ENCODE results near the gene FA2H.
"Not testable (repeated sequence)": the region's sequence is repeated elsewhere in the genome, so short reads cannot be mapped to it uniquely, and the experiment has no call there.

The FA2H gene

GRCh38 chr16:74811911-74812310, 37.3 kb upstream of the FA2H start:
- H3K23ac ChIP-seq (ENCODE audit: low read depth, low read length, poor library complexity), result no peak overlapping the region
- H2BK12ac ChIP-seq (ENCODE audit: low read length), result no peak overlapping the region
- H3K4me1 ChIP-seq (ENCODE audit: control insufficient read depth in 2 of 2, insufficient read depth in 1 of 2, low read depth in 1 of 2, low read length in 2 of 2), result peaks cover 0 to 4% of the 10 kb centered on the region in 2 donors
- H3K79me1 ChIP-seq (ENCODE audit: low read depth, low read length), result no peaks in the 10 kb centered on the region
- peaks cover 5 to 7% of the 10 kb centered on the region in 2 donors for H3K9me3 ChIP-seq (replicated peaks in 1 of 2; ENCODE audit: control insufficient read depth in 2 of 2, insufficient read depth in 1 of 2, low read depth in 1 of 2, low read length in 2 of 2)
- H4K8ac ChIP-seq (ENCODE audit: low read depth, low read length), result no peak overlapping the region
- H3K18ac ChIP-seq (ENCODE audit: low read length), result no peak overlapping the region
- no peak overlapping the region for H2BK15ac ChIP-seq (ENCODE audit: low read length)
- no CpG with 5 or more reads among the region's 2 CpGs for WGBS, 2 donors (ENCODE audit: extremely low coverage in 2 of 2, insufficient read length in 2 of 2, insufficient replicate concordance in 1 of 2)
- H4K91ac ChIP-seq (ENCODE audit: low read depth, low read length, poor library complexity), result no peak overlapping the region
- H3K4ac ChIP-seq (ENCODE audit: low read length), result no peak overlapping the region
- no peak overlapping the region for H3K4me2 ChIP-seq (ENCODE audit: insufficient read depth, low read length, poor library complexity, severe bottlenecking)
- H2AFZ ChIP-seq (ENCODE audit: low read length), result no peak overlapping the region
- no peak overlapping the region for H2AK5ac ChIP-seq (ENCODE audit: low read depth, low read length)
- DNase-seq (ENCODE audit: low spot score), result no peak
- H3K4me3 ChIP-seq (ENCODE audit: low read length in 2 of 2), result no peak overlapping the region
- H3K27me3 ChIP-seq (ENCODE audit: control insufficient read depth in 3 of 3, insufficient read depth in 3 of 3, low read depth in 1 of 3, low read length in 3 of 3), result peaks cover 0 to 7% (median 0%) of the 10 kb centered on the region in 3 experiments
- no peak overlapping the region for H2BK120ac ChIP-seq (ENCODE audit: low read depth, low read length)
- no peak overlapping the region for H3K27ac ChIP-seq (replicated peaks; ENCODE audit: low read length)
- H2BK5ac ChIP-seq (ENCODE audit: low read length), result no peak overlapping the region
- no peak overlapping the region for H3K14ac ChIP-seq (ENCODE audit: low read length)
- H3K9ac ChIP-seq (ENCODE audit: low read depth, low read length, poor library complexity), result no peak overlapping the region
- no peaks in the 10 kb centered on the region for H3K36me3 ChIP-seq (replicated peaks in 1 of 2; ENCODE audit: control insufficient read depth in 2 of 2, insufficient read depth in 2 of 2, low read length in 2 of 2)

- H3K4me2 ChIP-seq (ENCODE audit: insufficient read depth, low read length, poor library complexity, severe bottlenecking); H3K27me3 ChIP-seq (ENCODE audit: control insufficient read depth in 3 of 3, insufficient read depth in 3 of 3, low read depth in 1 of 3, low read length in 3 of 3); H2AFZ ChIP-seq (ENCODE audit: low read length); H3K4me1 ChIP-seq (ENCODE audit: control insufficient read depth in 2 of 2, insufficient read depth in 1 of 2, low read depth in 1 of 2, low read length in 2 of 2); H3K79me1 ChIP-seq (ENCODE audit: low read depth, low read length); H2BK5ac ChIP-seq (ENCODE audit: low read length); H3K23ac ChIP-seq (ENCODE audit: low read depth, low read length, poor library complexity); DNase-seq (ENCODE audit: low spot score); H3K9ac ChIP-seq (ENCODE audit: low read depth, low read length, poor library complexity); H3K4ac ChIP-seq (ENCODE audit: low read length); H2BK12ac ChIP-seq (ENCODE audit: low read length); H3K4me3 ChIP-seq (ENCODE audit: low read length in 2 of 2); H4K91ac ChIP-seq (ENCODE audit: low read depth, low read length, poor library complexity); H3K36me3 ChIP-seq (replicated peaks in 1 of 2; ENCODE audit: control insufficient read depth in 2 of 2, insufficient read depth in 2 of 2, low read length in 2 of 2); H3K18ac ChIP-seq (ENCODE audit: low read length); H2BK120ac ChIP-seq (ENCODE audit: low read depth, low read length); H4K8ac ChIP-seq (ENCODE audit: low read depth, low read length); H2AK5ac ChIP-seq (ENCODE audit: low read depth, low read length); H2BK15ac ChIP-seq (ENCODE audit: low read length); H3K27ac ChIP-seq (replicated peaks; ENCODE audit: low read length); H3K14ac ChIP-seq (ENCODE audit: low read length): not testable (repeated sequence)
- H3K9me3 ChIP-seq (replicated peaks in 1 of 2; ENCODE audit: control insufficient read depth in 2 of 2, insufficient read depth in 1 of 2, low read depth in 1 of 2, low read length in 2 of 2), result peaks cover 9 to 11% of the 10 kb centered on the region in 2 donors
- no CpG with 5 or more reads among the region's 1 CpG for WGBS, 2 donors (ENCODE audit: extremely low coverage in 2 of 2, insufficient read length in 2 of 2, insufficient replicate concordance in 1 of 2)
Observed at GRCh38 chr16:74811216-74811615, 36.6 kb upstream of the FA2H start.

- no peak overlapping the region for H2AFZ ChIP-seq (ENCODE audit: low read length)
- H3K4ac ChIP-seq (ENCODE audit: low read length), result no peak overlapping the region
- no peak overlapping the region for H3K27ac ChIP-seq (replicated peaks; ENCODE audit: low read length)
- no peaks in the 10 kb centered on the region for H3K79me1 ChIP-seq (ENCODE audit: low read depth, low read length)
- H3K9me3 ChIP-seq (replicated peaks in 1 of 2; ENCODE audit: control insufficient read depth in 2 of 2, insufficient read depth in 1 of 2, low read depth in 1 of 2, low read length in 2 of 2), result peaks cover 9 to 11% of the 10 kb centered on the region in 2 donors
- H3K4me1 ChIP-seq (ENCODE audit: control insufficient read depth in 2 of 2, insufficient read depth in 1 of 2, low read depth in 1 of 2, low read length in 2 of 2), result no peaks in the 10 kb centered on the region
- H3K9ac ChIP-seq (ENCODE audit: low read depth, low read length, poor library complexity), result no peak overlapping the region
- H2AK5ac ChIP-seq (ENCODE audit: low read depth, low read length), result peak overlapping the region; percentile 92
- H4K8ac ChIP-seq (ENCODE audit: low read depth, low read length), result no peak overlapping the region
- no peak overlapping the region for H2BK12ac ChIP-seq (ENCODE audit: low read length)
- no peak overlapping the region for H2BK15ac ChIP-seq (ENCODE audit: low read length)
- WGBS, 2 donors (ENCODE audit: extremely low coverage in 2 of 2, insufficient read length in 2 of 2, insufficient replicate concordance in 1 of 2), result no CpG with 5 or more reads among the region's 7 CpGs
- H2BK120ac ChIP-seq (ENCODE audit: low read depth, low read length), result no peak overlapping the region
- no peak for DNase-seq (ENCODE audit: low spot score)
- no peaks in the 10 kb centered on the region for H3K36me3 ChIP-seq (replicated peaks in 1 of 2; ENCODE audit: control insufficient read depth in 2 of 2, insufficient read depth in 2 of 2, low read length in 2 of 2)
- no peak overlapping the region for H3K14ac ChIP-seq (ENCODE audit: low read length)
- peak overlapping the region in 1 of 2 donors; percentile 56 for H3K4me3 ChIP-seq (ENCODE audit: low read length in 2 of 2)
- peaks cover 0 to 3% (median 0%) of the 10 kb centered on the region in 3 experiments for H3K27me3 ChIP-seq (ENCODE audit: control insufficient read depth in 3 of 3, insufficient read depth in 3 of 3, low read depth in 1 of 3, low read length in 3 of 3)
- H3K23ac ChIP-seq (ENCODE audit: low read depth, low read length, poor library complexity), result no peak overlapping the region
- H3K4me2 ChIP-seq (ENCODE audit: insufficient read depth, low read length, poor library complexity, severe bottlenecking), result no peak overlapping the region
- no peak overlapping the region for H4K91ac ChIP-seq (ENCODE audit: low read depth, low read length, poor library complexity)
- H2BK5ac ChIP-seq (ENCODE audit: low read length), result no peak overlapping the region
- no peak overlapping the region for H3K18ac ChIP-seq (ENCODE audit: low read length)
Observed at GRCh38 chr16:74807052-74807646, 32.5 kb upstream of the FA2H start.

- Histone ChIP-seq H2BK5ac (ENCODE audit: low read length) (no peak overlapping the region), H2AFZ (ENCODE audit: low read length) (no peak overlapping the region), H3K27ac (replicated peaks; ENCODE audit: low read length) (no peak overlapping the region), H2BK12ac (ENCODE audit: low read length) (no peak overlapping the region), H3K4ac (ENCODE audit: low read length) (no peak overlapping the region), H3K9me3 (replicated peaks in 1 of 2; ENCODE audit: control insufficient read depth in 2 of 2, insufficient read depth in 1 of 2, low read depth in 1 of 2, low read length in 2 of 2) (no peaks in the 10 kb centered on the region), H3K4me1 (ENCODE audit: control insufficient read depth in 2 of 2, insufficient read depth in 1 of 2, low read depth in 1 of 2, low read length in 2 of 2) (no peaks in the 10 kb centered on the region), H3K36me3 (replicated peaks in 1 of 2; ENCODE audit: control insufficient read depth in 2 of 2, insufficient read depth in 2 of 2, low read length in 2 of 2) (no peaks in the 10 kb centered on the region), H2AK5ac (ENCODE audit: low read depth, low read length) (no peak overlapping the region), H2BK15ac (ENCODE audit: low read length) (no peak overlapping the region), H4K8ac (ENCODE audit: low read depth, low read length) (no peak overlapping the region), H3K4me2 (ENCODE audit: insufficient read depth, low read length, poor library complexity, severe bottlenecking) (no peak overlapping the region), H3K79me1 (ENCODE audit: low read depth, low read length) (no peaks in the 10 kb centered on the region), H3K9ac (ENCODE audit: low read depth, low read length, poor library complexity) (no peak overlapping the region), H4K91ac (ENCODE audit: low read depth, low read length, poor library complexity) (no peak overlapping the region), H3K27me3 (ENCODE audit: control insufficient read depth in 3 of 3, insufficient read depth in 3 of 3, low read depth in 1 of 3, low read length in 3 of 3) (peaks cover 0 to 4% (median 0%) of the 10 kb centered on the region in 3 experiments), H3K14ac (ENCODE audit: low read length) (no peak overlapping the region), H3K23ac (ENCODE audit: low read depth, low read length, poor library complexity) (no peak overlapping the region), H3K18ac (ENCODE audit: low read length) (no peak overlapping the region), H2BK120ac (ENCODE audit: low read depth, low read length) (no peak overlapping the region), H3K4me3 (ENCODE audit: low read length in 2 of 2) (no peak overlapping the region)
- WGBS, 2 donors (ENCODE audit: extremely low coverage in 2 of 2, insufficient read length in 2 of 2, insufficient replicate concordance in 1 of 2), result no CpG with 5 or more reads among the region's 2 CpGs
- no peak for DNase-seq (ENCODE audit: low spot score)
Observed at GRCh38 chr16:74800216-74800871, 25.7 kb upstream of the FA2H start.

All from neuronal stem cell (in vitro differentiated cells).